Measurements from ENCODE around the gene TCF23. TPM values are rescaled to one million over a fixed set of nuclear protein-coding genes. Genes with fewer than 3 reads are reported as not detected.
A peak's percentile ranks its signal among the peaks of the same experiment; 100 is the strongest.

The TCF23 gene
- total RNA-seq = under 1 TPM in 2 of 4 donors, not detected in 2; 0.12 to 0.56 TPM

DNA sequence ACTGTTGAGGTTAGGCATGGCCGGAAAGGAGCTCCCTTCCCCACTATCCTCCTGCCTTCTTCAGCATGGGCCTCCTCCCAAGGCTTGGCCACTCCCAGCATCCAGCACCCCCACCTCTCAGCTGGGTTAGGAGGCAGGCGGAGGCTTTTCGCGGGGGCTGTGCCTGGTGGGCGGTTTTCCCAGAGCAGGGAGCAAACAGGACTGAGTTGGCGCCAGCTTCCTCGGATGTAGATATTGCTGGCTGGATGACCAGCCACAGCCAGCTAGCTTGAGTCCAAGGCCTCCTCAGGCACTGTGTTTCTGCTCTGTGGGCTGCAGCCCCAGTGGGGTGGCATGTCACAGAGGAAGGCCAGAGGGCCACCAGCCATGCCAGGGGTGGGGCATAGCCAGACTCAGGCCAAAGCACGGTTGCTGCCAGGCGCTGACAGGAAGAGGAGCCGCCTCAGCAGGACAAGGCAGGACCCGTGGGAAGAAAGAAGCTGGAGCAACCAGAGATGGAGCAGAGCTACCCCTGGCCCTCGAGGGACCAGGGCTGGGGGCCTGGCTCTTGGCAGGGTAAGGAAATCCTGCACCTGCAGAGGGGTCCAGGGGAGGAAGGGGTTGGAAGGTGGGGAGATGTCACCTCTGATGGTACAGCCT lies at the start of gene TCF23:
Gene TCF23 (plus strand): TSS at position 204 of the 639 bp plus-strand sequence. CDS start 130 bp downstream, at position 334.
- ATAC-seq (ENCODE audit: low FRiP score) = peak; percentile 52
- TF ChIP-seq, protein P1, sequence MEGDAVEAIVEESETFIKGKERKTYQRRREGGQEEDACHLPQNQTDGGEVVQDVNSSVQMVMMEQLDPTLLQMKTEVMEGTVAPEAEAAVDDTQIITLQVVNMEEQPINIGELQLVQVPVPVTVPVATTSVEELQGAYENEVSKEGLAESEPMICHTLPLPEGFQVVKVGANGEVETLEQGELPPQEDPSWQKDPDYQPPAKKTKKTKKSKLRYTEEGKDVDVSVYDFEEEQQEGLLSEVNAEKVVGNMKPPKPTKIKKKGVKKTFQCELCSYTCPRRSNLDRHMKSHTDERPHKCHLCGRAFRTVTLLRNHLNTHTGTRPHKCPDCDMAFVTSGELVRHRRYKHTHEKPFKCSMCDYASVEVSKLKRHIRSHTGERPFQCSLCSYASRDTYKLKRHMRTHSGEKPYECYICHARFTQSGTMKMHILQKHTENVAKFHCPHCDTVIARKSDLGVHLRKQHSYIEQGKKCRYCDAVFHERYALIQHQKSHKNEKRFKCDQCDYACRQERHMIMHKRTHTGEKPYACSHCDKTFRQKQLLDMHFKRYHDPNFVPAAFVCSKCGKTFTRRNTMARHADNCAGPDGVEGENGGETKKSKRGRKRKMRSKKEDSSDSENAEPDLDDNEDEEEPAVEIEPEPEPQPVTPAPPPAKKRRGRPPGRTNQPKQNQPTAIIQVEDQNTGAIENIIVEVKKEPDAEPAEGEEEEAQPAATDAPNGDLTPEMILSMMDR (IDR thresholded peaks at IDR 0.05) = no peak
- no peak for DNase-seq (ENCODE audit: low spot score)

DNA sequence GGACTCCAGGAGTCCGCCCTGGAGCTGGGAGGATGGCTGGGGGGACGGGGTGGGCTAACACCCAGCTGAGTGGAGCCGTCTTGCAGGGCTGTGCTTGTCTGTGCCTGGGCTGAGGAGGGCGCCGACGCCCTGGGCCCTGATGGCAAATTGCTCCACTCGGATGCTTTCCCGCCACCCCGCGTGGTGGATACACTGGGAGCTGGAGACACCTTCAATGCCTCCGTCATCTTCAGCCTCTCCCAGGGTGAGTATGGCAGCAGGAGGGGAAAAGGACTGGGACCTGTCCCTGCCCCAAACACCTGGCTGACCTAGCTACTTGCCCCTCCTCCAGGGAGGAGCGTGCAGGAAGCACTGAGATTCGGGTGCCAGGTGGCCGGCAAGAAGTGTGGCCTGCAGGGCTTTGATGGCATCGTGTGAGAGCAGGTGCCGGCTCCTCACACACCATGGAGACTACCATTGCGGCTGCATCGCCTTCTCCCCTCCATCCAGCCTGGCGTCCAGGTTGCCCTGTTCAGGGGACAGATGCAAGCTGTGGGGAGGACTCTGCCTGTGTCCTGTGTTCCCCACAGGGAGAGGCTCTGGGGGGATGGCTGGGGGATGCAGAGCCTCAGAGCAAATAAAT lies 49.4 kb upstream of the TCF23 start:
- DNase-seq (ENCODE audit: low spot score) (no peak), ATAC-seq (ENCODE audit: low FRiP score) (no peak)
- TF ChIP-seq, protein P1 (IDR thresholded peaks at IDR 0.05) = no peak

DNA sequence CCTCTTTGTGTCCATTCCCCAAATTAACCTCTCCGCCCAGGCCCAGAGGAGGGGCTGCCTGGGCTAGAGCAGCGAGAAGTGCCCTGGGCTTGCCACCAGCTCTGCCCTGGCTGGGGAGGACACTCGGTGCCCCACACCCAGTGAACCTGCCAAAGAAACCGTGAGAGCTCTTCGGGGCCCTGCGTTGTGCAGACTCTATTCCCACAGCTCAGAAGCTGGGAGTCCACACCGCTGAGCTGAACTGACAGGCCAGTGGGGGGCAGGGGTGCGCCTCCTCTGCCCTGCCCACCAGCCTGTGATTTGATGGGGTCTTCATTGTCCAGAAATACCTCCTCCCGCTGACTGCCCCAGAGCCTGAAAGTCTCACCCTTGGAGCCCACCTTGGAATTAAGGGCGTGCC lies 48.8 kb upstream of the TCF23 start:
- no peak for DNase-seq (ENCODE audit: low spot score)
- no peak for ATAC-seq (ENCODE audit: low FRiP score)
- TF ChIP-seq, protein P1 (IDR thresholded peaks at IDR 0.05) = no peak

DNA sequence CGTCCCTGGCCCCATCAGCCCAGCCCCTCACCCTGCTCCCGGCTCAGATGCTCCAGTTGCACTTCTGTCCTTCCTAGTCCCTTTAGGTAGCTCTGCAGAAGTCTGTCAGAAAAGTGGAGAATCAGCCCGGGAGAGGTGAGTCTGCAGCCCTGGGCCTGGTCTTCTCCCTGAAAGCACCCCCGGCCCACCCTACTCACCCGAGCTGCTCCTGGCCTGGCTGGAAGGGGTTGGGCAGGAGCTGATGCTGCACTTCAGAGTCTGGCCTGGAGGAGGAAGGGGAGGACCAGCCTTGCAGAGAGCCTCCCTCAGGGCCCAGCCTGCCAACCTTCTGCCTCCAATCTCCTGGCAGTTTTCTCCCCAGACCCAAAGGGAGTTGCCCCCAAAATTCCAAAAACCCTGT lies 46.5 kb upstream of the TCF23 start:
- DNase-seq (ENCODE audit: low spot score) (no peak), ATAC-seq (ENCODE audit: low FRiP score) (no peak)
- TF ChIP-seq, protein P1 (IDR thresholded peaks at IDR 0.05) = no peak

DNA sequence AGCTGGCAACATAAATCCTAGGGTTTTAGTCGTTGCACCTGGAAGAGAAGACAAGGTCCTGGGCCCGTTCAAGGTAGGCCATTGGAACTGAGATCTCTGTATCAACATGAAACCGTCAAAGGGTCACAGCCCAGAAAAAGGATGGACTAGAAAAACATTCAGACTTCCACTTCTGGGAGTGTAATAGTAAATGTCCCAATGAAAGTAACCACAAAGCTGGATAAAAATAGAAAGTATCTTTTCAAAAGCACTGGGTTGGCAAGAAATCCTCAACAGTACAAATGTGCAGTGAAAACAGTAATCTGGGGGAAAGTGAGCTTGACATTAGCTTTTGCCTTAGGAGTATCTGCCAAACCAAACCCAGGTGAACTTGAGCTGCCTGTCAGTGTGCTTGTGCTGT lies 42.8 kb upstream of the TCF23 start:
- TF ChIP-seq, protein P1 (IDR thresholded peaks at IDR 0.05) = no peak
- ATAC-seq (ENCODE audit: low FRiP score) = no peak
- no peak for DNase-seq (ENCODE audit: low spot score)

DNA sequence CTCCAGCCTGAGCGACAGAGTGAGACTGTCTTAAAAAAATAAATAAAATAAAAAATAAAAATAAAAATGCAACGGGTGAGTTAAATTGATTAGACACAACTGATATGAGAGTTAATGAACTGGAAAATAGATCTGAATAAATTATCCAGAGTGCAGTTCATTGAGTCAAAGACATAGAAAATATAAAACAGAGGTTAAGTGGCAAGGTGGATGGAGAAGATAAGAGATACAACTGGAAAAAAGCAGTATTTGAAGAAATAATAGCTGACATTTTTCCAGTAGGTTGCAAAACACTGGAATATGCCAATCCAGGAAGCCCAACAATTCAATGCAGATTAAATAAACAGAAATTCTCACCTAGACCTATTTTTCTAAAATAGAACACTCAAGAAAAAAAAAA lies 40.6 kb upstream of the TCF23 start:
- ATAC-seq (ENCODE audit: low FRiP score) (no peak), DNase-seq (ENCODE audit: low spot score) (no peak)

More for the DNA sequence above, 40.6 kb upstream of the TCF23 start:
- TF ChIP-seq, protein P1 (IDR thresholded peaks at IDR 0.05) = no peak
